ENCODE results near the gene CLDN10. TPM values are rescaled to one million over a fixed set of nuclear protein-coding genes. Genes with fewer than 3 reads are reported as not detected.
"Not testable (repeated sequence)": the region's sequence is repeated elsewhere in the genome, so short reads cannot be mapped to it uniquely, and the experiment has no call there.

The CLDN10 gene
- total RNA-seq, 1 donor from 2014 or later, result not detected

DNA sequence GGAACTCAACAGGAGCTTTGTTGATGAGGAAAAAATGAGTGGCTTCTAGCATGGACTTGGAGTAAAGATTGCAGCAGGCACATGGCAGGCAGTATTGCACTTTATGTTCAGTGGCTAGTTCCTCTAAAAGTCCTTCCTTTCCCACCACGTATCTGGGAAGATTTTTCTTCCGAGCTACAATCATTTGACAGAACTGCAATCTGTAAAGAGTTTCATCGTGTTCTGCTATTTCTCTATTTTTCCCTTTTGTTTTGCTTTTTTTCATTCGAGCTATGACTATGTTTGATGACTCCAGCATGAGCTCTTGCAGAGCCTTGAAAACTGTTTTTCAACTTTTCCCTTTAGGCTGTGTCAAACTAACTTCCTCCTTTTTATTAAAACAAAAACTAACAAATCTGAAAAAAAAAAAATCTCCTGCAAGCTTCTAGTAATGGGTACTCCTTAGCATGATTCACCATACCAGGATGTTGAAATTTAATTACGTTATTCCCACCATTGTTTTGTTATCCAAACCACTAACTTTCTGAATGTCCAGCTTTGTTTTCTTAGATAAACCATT is 12.3 kb downstream of the CLDN10 start:
- DNase-seq (ENCODE audit: extremely low spot score in 2 of 2), result no peak
- intact Hi-C loops (cut with DNase I), result no loop called here
- Histone ChIP-seq H3K27ac (no peak overlapping the region), H3K9me3 (no peaks in the 10 kb centered on the region), H3K27me3 (no peaks in the 10 kb centered on the region), H3K36me3 (no peaks in the 10 kb centered on the region), H3K4me1 (no peaks in the 10 kb centered on the region), H3K4me3 (no peak overlapping the region)
- TF ChIP-seq POLR2AphosphoS5 (IDR thresholded peaks at IDR 0.05; ENCODE audit: insufficient read depth in 1 of 2, low read depth in 1 of 2) (no peak), POLR2A (IDR thresholded peaks at IDR 0.05) (no peak)
- TF ChIP-seq, protein P1, sequence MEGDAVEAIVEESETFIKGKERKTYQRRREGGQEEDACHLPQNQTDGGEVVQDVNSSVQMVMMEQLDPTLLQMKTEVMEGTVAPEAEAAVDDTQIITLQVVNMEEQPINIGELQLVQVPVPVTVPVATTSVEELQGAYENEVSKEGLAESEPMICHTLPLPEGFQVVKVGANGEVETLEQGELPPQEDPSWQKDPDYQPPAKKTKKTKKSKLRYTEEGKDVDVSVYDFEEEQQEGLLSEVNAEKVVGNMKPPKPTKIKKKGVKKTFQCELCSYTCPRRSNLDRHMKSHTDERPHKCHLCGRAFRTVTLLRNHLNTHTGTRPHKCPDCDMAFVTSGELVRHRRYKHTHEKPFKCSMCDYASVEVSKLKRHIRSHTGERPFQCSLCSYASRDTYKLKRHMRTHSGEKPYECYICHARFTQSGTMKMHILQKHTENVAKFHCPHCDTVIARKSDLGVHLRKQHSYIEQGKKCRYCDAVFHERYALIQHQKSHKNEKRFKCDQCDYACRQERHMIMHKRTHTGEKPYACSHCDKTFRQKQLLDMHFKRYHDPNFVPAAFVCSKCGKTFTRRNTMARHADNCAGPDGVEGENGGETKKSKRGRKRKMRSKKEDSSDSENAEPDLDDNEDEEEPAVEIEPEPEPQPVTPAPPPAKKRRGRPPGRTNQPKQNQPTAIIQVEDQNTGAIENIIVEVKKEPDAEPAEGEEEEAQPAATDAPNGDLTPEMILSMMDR (IDR thresholded peaks at IDR 0.05), result no peak

DNA sequence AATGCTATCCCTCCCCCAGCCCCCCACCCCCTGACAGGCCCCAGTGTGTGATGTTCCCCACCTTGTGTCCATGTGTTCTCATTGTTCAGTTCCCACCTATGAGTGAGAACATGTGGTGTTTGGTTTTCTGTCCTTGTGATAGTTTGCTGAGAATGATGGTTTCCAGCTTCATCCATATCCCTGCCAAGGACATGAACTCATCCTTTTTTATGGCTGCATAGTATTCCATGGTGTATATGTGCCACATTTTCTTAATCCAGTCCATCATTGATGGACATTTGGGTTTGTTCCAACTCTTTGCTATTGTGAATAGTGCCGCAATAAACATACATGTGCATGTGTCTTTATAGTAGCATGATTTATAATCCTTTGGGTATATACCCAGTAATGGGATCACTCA is 13.2 kb downstream of the CLDN10 start:
- H3K9me3 ChIP-seq; H3K4me3 ChIP-seq; H3K36me3 ChIP-seq; intact Hi-C loops (cut with DNase I); H3K27ac ChIP-seq; H3K4me1 ChIP-seq; H3K27me3 ChIP-seq; DNase-seq (ENCODE audit: extremely low spot score in 2 of 2): not testable (repeated sequence)

DNA sequence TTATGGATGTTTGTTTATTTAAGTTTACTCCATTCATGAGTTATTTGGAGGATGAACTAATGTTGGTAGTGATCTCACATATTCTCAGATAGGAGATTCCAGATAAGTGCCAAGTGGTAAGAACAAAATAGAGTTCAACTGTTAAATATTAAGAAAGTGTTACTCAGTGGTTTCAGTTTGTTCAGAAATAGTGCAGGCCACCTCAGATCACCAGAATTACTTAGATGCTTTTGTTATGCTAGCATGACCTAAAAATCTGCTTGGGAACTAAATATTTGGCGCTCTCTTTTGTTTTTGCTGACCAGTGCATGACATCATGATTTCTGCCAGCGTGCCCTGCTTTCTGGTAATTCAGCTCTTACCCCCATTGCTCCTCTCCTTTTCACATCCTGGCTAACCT is 15.6 kb downstream of the CLDN10 start:
- no peak overlapping the region for H3K27ac ChIP-seq
- no peak for DNase-seq (ENCODE audit: extremely low spot score in 2 of 2)
- no peaks in the 10 kb centered on the region for H3K27me3 ChIP-seq
- H3K4me3 ChIP-seq, result no peak overlapping the region
- intact Hi-C loops (cut with DNase I), result no loop called here
- H3K4me1 ChIP-seq, result no peaks in the 10 kb centered on the region
- no peaks in the 10 kb centered on the region for H3K9me3 ChIP-seq
- TF ChIP-seq, protein P1 (IDR thresholded peaks at IDR 0.05), result no peak
- TF ChIP-seq POLR2A (IDR thresholded peaks at IDR 0.05) (no peak), POLR2AphosphoS5 (IDR thresholded peaks at IDR 0.05; ENCODE audit: insufficient read depth in 1 of 2, low read depth in 1 of 2) (no peak)
- no peaks in the 10 kb centered on the region for H3K36me3 ChIP-seq

DNA sequence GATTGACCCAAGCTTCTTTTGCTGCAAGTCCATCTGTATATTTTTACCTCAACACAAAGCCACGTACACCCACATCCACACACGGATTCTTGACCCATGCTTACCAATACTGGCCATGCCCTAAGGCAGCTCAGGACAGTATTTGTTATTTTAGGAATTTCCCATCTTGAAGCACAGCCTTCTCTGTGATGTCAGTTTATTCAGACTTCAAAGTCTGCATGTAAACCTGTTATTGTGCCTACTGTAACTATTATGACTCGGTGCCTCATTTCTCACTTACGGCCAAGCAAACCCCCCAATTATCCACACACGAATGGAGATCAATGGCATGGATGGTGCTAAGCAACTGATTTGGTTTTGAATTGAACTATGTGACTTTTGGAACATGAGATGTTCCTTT is 17.5 kb downstream of the CLDN10 start:
- no peaks in the 10 kb centered on the region for H3K27me3 ChIP-seq
- H3K4me3 ChIP-seq, result no peak overlapping the region
- H3K9me3 ChIP-seq, result no peaks in the 10 kb centered on the region
- no peak for DNase-seq (ENCODE audit: extremely low spot score in 2 of 2)
- intact Hi-C loops (cut with DNase I), result loop anchor here (10.0 kb wide), 1 partner anchor 1635 kb away; no protein-coding TSS in a partner anchor
- H3K4me1 ChIP-seq, result no peaks in the 10 kb centered on the region
- no peak overlapping the region for H3K27ac ChIP-seq
- no peak for TF ChIP-seq POLR2AphosphoS5 (IDR thresholded peaks at IDR 0.05; ENCODE audit: insufficient read depth in 1 of 2, low read depth in 1 of 2)
- H3K36me3 ChIP-seq, result no peaks in the 10 kb centered on the region

DNA sequence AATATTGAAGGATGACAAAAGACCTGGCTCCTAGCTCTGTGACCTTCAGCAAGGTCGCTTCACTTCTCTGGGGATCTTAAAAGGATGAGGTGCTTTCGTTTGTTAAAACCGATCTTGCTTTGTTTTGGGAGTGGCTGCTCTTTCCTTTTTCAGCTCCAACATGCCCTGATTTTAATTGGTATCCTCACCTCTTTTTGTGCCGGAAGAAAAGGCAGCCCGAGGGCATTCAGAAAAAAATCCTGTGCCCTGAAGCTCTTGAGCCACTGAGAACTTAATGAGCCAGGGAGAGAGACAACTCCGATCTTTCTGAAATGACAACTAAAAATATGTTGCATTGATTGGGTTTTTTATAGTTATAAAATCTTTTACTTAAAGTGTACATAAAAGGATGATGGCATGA is 19.4 kb downstream of the CLDN10 start:
- Histone ChIP-seq H3K36me3 (no peaks in the 10 kb centered on the region), H3K27me3 (no peaks in the 10 kb centered on the region), H3K4me1 (no peaks in the 10 kb centered on the region), H3K9me3 (no peaks in the 10 kb centered on the region), H3K27ac (no peak overlapping the region), H3K4me3 (no peak overlapping the region)
- no peak for TF ChIP-seq POLR2AphosphoS5 (IDR thresholded peaks at IDR 0.05; ENCODE audit: insufficient read depth in 1 of 2, low read depth in 1 of 2)
- no peak for TF ChIP-seq POLR2A (IDR thresholded peaks at IDR 0.05)
- TF ChIP-seq, protein P1 (IDR thresholded peaks at IDR 0.05), result no peak
- DNase-seq (ENCODE audit: extremely low spot score in 2 of 2), result no peak
- intact Hi-C loops (cut with DNase I), result loop anchor here (10.0 kb wide), 1 partner anchor 1637 kb away; no protein-coding TSS in a partner anchor

DNA sequence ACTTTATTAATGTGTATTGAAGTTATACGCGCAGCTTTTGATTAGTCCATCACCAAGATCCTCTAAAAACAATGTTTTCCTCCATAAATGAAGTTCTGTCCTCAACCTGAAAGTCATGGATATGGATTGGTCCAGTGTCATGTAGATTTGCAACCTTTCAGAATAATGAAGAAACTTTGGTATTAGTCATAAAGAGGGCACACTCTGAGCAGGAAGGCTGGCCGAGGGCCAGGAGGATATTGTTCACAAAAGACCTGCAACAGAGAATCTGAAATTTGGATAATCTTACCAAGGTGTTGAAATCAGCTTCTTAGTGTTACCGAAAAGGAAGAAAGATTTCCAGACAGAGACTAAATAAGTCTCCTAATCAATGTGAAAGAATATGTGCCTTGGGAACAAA is 20.7 kb downstream of the CLDN10 start:
- Histone ChIP-seq H3K4me3 (no peak overlapping the region), H3K9me3 (no peaks in the 10 kb centered on the region), H3K4me1 (no peaks in the 10 kb centered on the region), H3K27me3 (no peaks in the 10 kb centered on the region), H3K27ac (no peak overlapping the region), H3K36me3 (no peaks in the 10 kb centered on the region)
- intact Hi-C loops (cut with DNase I), result loop anchor here (10.0 kb wide), 1 partner anchor 1638 kb away; no protein-coding TSS in a partner anchor
- no peak for DNase-seq (ENCODE audit: extremely low spot score in 2 of 2)
- TF ChIP-seq POLR2A (IDR thresholded peaks at IDR 0.05), result no peak
- no peak for TF ChIP-seq POLR2AphosphoS5 (IDR thresholded peaks at IDR 0.05; ENCODE audit: insufficient read depth in 1 of 2, low read depth in 1 of 2)
- TF ChIP-seq, protein P1 (IDR thresholded peaks at IDR 0.05), result no peak

Data from vagina (tissue), 2 donors.